Peyer's patch (tissue), 4 donors: ENCODE data around the gene LDLRAD4.

Experiments
- POLR2A ChIP-seq, 2 donors: fragments of 450-650 bp; IDR thresholded peaks; one replicate each; pipeline ENCODE4 v1.5.1; 2017; ENCODE audit warnings: antibody characterized with exemption in 2 of 2, mild to moderate bottlenecking in 2 of 2, moderate library complexity in 2 of 2
- TF ChIP-seq, protein P1 (sequence below), 6 experiments: fragments of 450-650 bp in 4 of 6; fragments of 200-600 bp in 2 of 6; sonication (generic) in 1 of 6; IDR thresholded peaks; one replicate each; pipeline ENCODE4 v1.5.1; 2017 to 2019; ENCODE audit warnings: antibody characterized with exemption in 6 of 6, mild to moderate bottlenecking in 3 of 6, moderate library complexity in 1 of 6

DNA sequence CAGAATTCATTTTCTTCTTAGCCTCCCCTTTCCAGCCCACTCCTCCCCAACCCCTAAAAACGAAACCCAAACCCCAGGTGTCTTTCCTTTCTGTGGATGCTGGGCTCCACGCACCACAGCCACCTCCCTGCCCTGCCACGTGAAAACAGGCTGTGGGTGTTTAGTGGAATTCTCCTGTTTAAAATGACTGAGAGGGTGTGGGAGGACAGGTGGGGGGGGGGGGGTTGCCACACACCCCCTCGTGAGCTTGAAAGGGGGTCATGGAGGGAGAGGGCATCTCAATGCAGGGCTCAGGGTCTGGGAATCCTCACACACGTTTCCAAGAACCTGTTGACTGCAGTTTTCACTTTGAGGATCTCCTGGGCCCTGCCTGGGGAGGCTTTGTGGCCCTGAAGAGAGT lies 397.5 kb downstream of the LDLRAD4 start:
- TF ChIP-seq, protein P1, sequence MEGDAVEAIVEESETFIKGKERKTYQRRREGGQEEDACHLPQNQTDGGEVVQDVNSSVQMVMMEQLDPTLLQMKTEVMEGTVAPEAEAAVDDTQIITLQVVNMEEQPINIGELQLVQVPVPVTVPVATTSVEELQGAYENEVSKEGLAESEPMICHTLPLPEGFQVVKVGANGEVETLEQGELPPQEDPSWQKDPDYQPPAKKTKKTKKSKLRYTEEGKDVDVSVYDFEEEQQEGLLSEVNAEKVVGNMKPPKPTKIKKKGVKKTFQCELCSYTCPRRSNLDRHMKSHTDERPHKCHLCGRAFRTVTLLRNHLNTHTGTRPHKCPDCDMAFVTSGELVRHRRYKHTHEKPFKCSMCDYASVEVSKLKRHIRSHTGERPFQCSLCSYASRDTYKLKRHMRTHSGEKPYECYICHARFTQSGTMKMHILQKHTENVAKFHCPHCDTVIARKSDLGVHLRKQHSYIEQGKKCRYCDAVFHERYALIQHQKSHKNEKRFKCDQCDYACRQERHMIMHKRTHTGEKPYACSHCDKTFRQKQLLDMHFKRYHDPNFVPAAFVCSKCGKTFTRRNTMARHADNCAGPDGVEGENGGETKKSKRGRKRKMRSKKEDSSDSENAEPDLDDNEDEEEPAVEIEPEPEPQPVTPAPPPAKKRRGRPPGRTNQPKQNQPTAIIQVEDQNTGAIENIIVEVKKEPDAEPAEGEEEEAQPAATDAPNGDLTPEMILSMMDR (IDR thresholded peaks at IDR 0.05): no peak
- TF ChIP-seq POLR2A (IDR thresholded peaks at IDR 0.05): no peak
